ENCODE data around the gene EEF2K.
"Not testable (repeated sequence)": the region's sequence is repeated elsewhere in the genome, so short reads cannot be mapped to it uniquely, and the experiment has no call there.

Gene EEF2K

DNA sequence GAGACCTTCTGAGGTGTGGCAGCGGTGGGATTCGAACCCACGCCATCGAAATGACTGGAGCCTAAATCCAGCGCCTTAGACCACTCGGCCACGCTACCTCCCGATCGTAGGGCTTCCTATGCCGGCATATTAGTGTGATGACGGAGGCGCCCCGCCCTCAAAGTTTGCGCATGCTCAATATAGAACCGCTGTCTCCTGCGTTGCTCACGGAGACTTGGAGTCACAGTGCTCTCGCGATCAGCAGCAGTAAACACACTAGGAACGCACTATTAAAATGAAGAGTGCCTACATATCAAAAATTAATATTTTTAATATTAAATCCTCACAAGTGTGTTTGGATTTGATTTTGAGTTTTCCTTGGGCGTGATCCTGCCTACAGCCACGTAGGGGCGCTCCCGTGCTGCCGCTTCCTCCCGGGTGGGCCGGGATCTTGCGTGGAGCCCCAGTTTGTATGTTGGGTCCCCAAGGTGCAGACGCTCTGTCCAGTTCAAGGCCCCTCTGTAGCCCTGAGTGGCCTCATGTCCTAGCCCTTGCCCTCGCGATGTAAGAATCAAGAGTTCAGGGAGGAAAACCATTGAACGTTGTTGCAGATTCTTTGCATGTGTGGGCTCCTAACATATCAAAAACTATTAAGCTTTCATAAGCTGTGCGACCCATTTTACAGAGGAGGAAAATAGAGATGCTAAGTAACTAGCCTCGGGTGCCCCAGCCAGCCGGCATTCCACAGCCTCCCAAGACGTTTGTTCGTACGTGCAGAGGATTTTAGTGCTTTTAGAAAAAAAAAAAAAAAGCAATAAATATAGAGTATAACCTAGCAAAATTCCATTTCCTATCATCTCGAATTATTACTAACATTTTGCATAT lies 10.2 kb upstream of the EEF2K start:
- Histone ChIP-seq H3K4me3 (ENCODE audit: low read depth, low read length) (peak overlapping the region; percentile 60), H3K36me3 (no peaks in the 10 kb centered on the region), H3K9me3 (ENCODE audit: severe bottlenecking) (no peaks in the 10 kb centered on the region), H3K27ac (peak overlapping the region; percentile 69), H3K27me3 (ENCODE audit: insufficient read depth, low read depth, severe bottlenecking) (no peaks in the 10 kb centered on the region)
- DNase-seq = peak; percentile 84
- TF ChIP-seq CTCF (IDR thresholded peaks at IDR 0.05; ENCODE audit: low read depth, low read length) = peak; percentile 81

- H3K9me3 ChIP-seq (ENCODE audit: severe bottlenecking); H3K27me3 ChIP-seq (ENCODE audit: insufficient read depth, low read depth, severe bottlenecking); H3K4me3 ChIP-seq (ENCODE audit: low read depth, low read length); H3K36me3 ChIP-seq; DNase-seq; H3K27ac ChIP-seq: not testable (repeated sequence)
These were observed 9.4 kb upstream of the EEF2K start for GRCh38 chr16:22196559-22197168.

DNA sequence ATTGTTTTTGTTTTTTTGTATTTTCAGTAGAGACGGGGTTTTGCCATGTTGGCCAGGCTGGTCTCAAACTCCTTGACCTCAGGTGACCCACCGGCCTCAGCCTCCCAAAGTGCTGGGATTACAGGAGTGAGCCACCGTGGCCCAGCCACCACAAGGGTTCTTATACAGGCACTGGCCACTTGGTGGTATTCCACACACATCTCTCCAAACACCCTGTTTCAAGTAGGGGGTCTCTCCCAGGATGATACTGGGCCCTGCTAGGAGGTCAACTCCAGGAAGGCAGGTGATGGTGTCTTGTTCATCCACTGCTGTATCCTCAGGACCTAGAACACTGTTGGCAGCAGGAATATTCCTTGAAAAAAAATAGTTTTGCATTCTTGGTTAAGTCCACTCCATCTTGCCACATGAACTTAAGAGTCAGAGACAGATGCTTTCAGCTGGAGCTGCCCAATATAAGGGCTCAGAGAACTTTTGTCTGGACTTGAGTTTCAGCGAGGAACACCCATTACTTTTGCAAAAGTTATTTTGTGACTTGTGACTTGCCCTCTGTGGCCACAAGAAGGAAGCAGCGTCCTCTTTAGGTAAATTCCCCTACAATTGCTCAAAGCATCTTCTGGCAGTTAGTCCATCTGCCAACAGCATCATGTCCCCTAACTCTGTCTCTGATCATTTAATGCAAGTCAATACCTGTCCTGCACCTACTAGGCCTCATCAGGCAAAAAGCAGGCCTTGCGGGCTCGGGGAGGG lies 7.4 kb upstream of the EEF2K start:
- DNase-seq = peak; percentile 28
- Histone ChIP-seq H3K27me3 (ENCODE audit: insufficient read depth, low read depth, severe bottlenecking) (no peaks in the 10 kb centered on the region), H3K4me3 (ENCODE audit: low read depth, low read length) (no peak overlapping the region), H3K9me3 (ENCODE audit: severe bottlenecking) (no peaks in the 10 kb centered on the region), H3K36me3 (no peaks in the 10 kb centered on the region), H3K27ac (peak overlapping the region; percentile 23)
- peak; percentile 38; the same call in 1 of the 2 replicates for TF ChIP-seq CTCF (IDR thresholded peaks at IDR 0.05; ENCODE audit: low read depth, low read length)

DNA sequence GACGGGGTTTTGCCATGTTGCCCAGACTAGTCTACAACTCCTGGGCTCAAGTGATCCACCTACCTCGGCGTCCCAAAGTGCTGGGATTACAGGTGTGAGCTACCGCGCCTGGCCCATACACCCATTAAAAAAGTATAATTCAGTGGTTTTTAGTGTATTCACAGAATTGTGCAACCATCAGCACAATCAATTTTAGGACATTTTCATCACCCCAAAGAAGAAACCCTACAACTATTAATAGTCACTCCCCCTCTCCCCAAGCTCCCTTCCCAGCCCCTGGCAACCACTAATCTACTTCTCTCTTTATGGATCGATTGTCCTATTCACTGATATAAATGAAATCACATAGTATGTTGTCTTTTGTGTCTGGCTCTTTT lies 3.8 kb upstream of the EEF2K start:
- no peak overlapping the region for H3K4me3 ChIP-seq (ENCODE audit: low read depth, low read length)
- no peaks in the 10 kb centered on the region for H3K27me3 ChIP-seq (ENCODE audit: insufficient read depth, low read depth, severe bottlenecking)
- no peak for TF ChIP-seq CTCF (IDR thresholded peaks at IDR 0.05; ENCODE audit: low read depth, low read length)
- no peak for DNase-seq
- H3K36me3 ChIP-seq = peaks cover 5% of the 10 kb centered on the region
- H3K9me3 ChIP-seq (ENCODE audit: severe bottlenecking) = no peaks in the 10 kb centered on the region
- peak overlapping the region; percentile 31; the same call in 1 of the 2 replicates for H3K27ac ChIP-seq

GRCh38 chr16:22203091-22203490 lies 3.0 kb upstream of the EEF2K start:
- no peak overlapping the region for H3K4me3 ChIP-seq (ENCODE audit: low read depth, low read length)
- H3K36me3 ChIP-seq = peaks cover 13% of the 10 kb centered on the region
- TF ChIP-seq CTCF (IDR thresholded peaks at IDR 0.05; ENCODE audit: low read depth, low read length) = no peak
- DNase-seq = no peak
- no peaks in the 10 kb centered on the region for H3K27me3 ChIP-seq (ENCODE audit: insufficient read depth, low read depth, severe bottlenecking)
- no peak overlapping the region for H3K27ac ChIP-seq
- no peaks in the 10 kb centered on the region for H3K9me3 ChIP-seq (ENCODE audit: severe bottlenecking)

DNA sequence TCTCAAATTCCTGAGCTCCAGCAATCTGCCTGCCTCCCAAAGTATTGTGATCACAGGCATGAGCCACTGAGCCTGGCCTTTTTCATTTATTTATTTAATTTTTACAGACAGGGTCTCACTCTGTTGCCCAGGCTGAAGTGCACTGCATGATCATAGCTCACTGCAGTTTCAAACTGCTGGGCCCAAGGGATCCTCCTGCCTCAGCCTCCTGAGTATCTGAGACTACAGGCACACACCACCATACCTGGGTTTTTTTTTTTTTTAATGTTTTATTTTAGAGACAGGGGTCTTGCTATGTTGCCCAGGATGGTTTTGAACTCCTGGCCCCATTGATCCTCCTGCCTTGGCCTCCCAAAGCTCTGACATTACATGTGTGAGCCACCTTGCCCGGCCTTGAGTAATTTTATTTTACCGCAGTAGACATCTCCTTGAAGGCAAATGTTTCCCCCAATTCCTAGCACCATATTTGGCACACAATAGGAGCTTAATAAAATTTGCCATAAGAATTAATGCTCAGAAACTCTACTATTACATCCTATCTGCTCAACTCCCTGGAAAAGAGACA lies 1.9 kb upstream of the EEF2K start:
- Histone ChIP-seq H3K4me3 (ENCODE audit: low read depth, low read length) (no peak overlapping the region), H3K27ac (no peak overlapping the region), H3K36me3 (peaks cover 24% of the 10 kb centered on the region), H3K27me3 (ENCODE audit: insufficient read depth, low read depth, severe bottlenecking) (no peaks in the 10 kb centered on the region), H3K9me3 (ENCODE audit: severe bottlenecking) (no peaks in the 10 kb centered on the region)
- no peak for TF ChIP-seq CTCF (IDR thresholded peaks at IDR 0.05; ENCODE audit: low read depth, low read length)
- DNase-seq = no peak

All from WERI-Rb-1 (cell line).